ENCODE data around the gene TFEB. TPM values are rescaled to one million over a fixed set of nuclear protein-coding genes. Genes with fewer than 3 reads are reported as not detected.

TFEB gene
- total RNA-seq, 1 donor, result 3.0 TPM

- no peak for DNase-seq (ENCODE audit: low read depth)
- no peak for TF ChIP-seq CTCF (IDR thresholded peaks at IDR 0.05; ENCODE audit: insufficient read depth, low read depth, low read length)
- no peak overlapping the region for H3K4me3 ChIP-seq (ENCODE audit: low read depth, low read length)
Observed at GRCh38 chr6:41693281-41694240, 41.8 kb downstream of the TFEB start.

- no peak overlapping the region for H3K4me3 ChIP-seq (ENCODE audit: low read depth, low read length)
- no peak for TF ChIP-seq CTCF (IDR thresholded peaks at IDR 0.05; ENCODE audit: insufficient read depth, low read depth, low read length)
- DNase-seq (ENCODE audit: low read depth), result no peak
Observed at GRCh38 chr6:41692730-41693129, 42.7 kb downstream of the TFEB start.

- no peak for DNase-seq (ENCODE audit: low read depth)
- no peak for TF ChIP-seq CTCF (IDR thresholded peaks at IDR 0.05; ENCODE audit: insufficient read depth, low read depth, low read length)
- H3K4me3 ChIP-seq (ENCODE audit: low read depth, low read length), result no peak overlapping the region
Observed at GRCh38 chr6:41692080-41692675, 43.2 kb downstream of the TFEB start.

- DNase-seq (ENCODE audit: low read depth), result no peak
- no peak overlapping the region for H3K4me3 ChIP-seq (ENCODE audit: low read depth, low read length)
- no peak for TF ChIP-seq CTCF (IDR thresholded peaks at IDR 0.05; ENCODE audit: insufficient read depth, low read depth, low read length)
Observed at GRCh38 chr6:41691426-41692079, 43.9 kb downstream of the TFEB start.

GRCh38 chr6:41690541-41691330 is 44.7 kb downstream of the TFEB start:
- DNase-seq (ENCODE audit: low read depth), result no peak
- TF ChIP-seq CTCF (IDR thresholded peaks at IDR 0.05; ENCODE audit: insufficient read depth, low read depth, low read length), result no peak
- H3K4me3 ChIP-seq (ENCODE audit: low read depth, low read length), result no peak overlapping the region

Data from fibroblast of villous mesenchyme (primary cell).